Cardiac fibroblast (primary cell): ENCODE measurements around the gene SELENOF.
"Not testable (repeated sequence)": the region's sequence is repeated elsewhere in the genome, so short reads cannot be mapped to it uniquely, and the experiment has no call there.

ENCODE experiments used
- DNase-seq, 2 donors: peaks; one replicate each; pipeline versions ENCODE4 v3.0.0 to v3.0.0-alpha.2; 2010; ENCODE audit warnings: low read depth in 2 of 2
- H3K4me3 ChIP-seq, 2 donors: replicated peaks in 1 of 2; 1 replicate in 1 of 2; 2 replicates in 1 of 2; pipeline ENCODE4 v1.5.1; 2011; ENCODE audit warnings: low read depth in 2 of 2, low read length in 2 of 2, mild to moderate bottlenecking in 2 of 2, moderate library complexity in 1 of 2
- CTCF ChIP-seq: IDR thresholded peaks from one replicate; pipeline ENCODE4 v1.5.1; 2011; ENCODE audit warnings: low read depth, mild to moderate bottlenecking, low read length, inconsistent platforms

SELENOF gene

GRCh38 chr1:86913399-86913895, 479 bp downstream of the SELENOF start:
- peak; percentile 52 to 57 for DNase-seq
- peak overlapping the region; percentile 93 to 94 for H3K4me3 ChIP-seq
- no peak for TF ChIP-seq CTCF

GRCh38 chr1:86912281-86912900, 1.5 kb downstream of the SELENOF start:
- H3K4me3 ChIP-seq = peak overlapping the region; percentile 93 to 94

GRCh38 chr1:86906419-86906818, 7.5 kb downstream of the SELENOF start:
- DNase-seq = peak; percentile 9 to 30
- no peak overlapping the region for H3K4me3 ChIP-seq
- no peak for TF ChIP-seq CTCF

More at GRCh38 chr1:86912281-86912900, 1.5 kb downstream of the SELENOF start:
- peak; percentile 9 to 15 for DNase-seq
- no peak for TF ChIP-seq CTCF

- no peak overlapping the region for H3K4me3 ChIP-seq
- TF ChIP-seq CTCF = no peak
Observed at GRCh38 chr1:86905875-86906274, 8.1 kb downstream of the SELENOF start.

GRCh38 chr1:86899401-86899800, 14.5 kb downstream of the SELENOF start:
- H3K4me3 ChIP-seq, DNase-seq: not testable (repeated sequence)

More at GRCh38 chr1:86905875-86906274, 8.1 kb downstream of the SELENOF start:
- no peak for DNase-seq

- DNase-seq = no peak
- TF ChIP-seq CTCF = no peak
- H3K4me3 ChIP-seq = no peak overlapping the region
Observed at GRCh38 chr1:86888327-86888726, 25.6 kb downstream of the SELENOF start.

- no peak overlapping the region for H3K4me3 ChIP-seq
- TF ChIP-seq CTCF = no peak
- no peak for DNase-seq
Observed at GRCh38 chr1:86887479-86888162, 26.3 kb downstream of the SELENOF start.
